Adrenal gland (tissue), 5 donors: Measurements from ENCODE around the gene UBE3A.

ENCODE experiments used
- POLR2A ChIP-seq, 2 donors: fragments of 450-650 bp; IDR thresholded peaks; one replicate each; pipeline ENCODE4 v1.6.1; 2017; ENCODE audit warnings: antibody characterized with exemption in 2 of 2, mild to moderate bottlenecking in 2 of 2, moderate library complexity in 1 of 2
- TF ChIP-seq, protein P1 (sequence below), 6 experiments: fragments of 450-650 bp in 4 of 6; fragments of 200-600 bp in 2 of 6; sonication (generic) in 1 of 6; IDR thresholded peaks; 1 replicate in 5 of 6; 2 replicates in 1 of 6; pipeline versions ENCODE4 v1.5.1 to v1.8.0; 2016 to 2021; ENCODE audit warnings: antibody characterized with exemption in 6 of 6, mild to moderate bottlenecking in 2 of 6, moderate library complexity in 1 of 6
- donor health status: DM: no; HTN: no; CAD: no.

- TF ChIP-seq, protein P1, sequence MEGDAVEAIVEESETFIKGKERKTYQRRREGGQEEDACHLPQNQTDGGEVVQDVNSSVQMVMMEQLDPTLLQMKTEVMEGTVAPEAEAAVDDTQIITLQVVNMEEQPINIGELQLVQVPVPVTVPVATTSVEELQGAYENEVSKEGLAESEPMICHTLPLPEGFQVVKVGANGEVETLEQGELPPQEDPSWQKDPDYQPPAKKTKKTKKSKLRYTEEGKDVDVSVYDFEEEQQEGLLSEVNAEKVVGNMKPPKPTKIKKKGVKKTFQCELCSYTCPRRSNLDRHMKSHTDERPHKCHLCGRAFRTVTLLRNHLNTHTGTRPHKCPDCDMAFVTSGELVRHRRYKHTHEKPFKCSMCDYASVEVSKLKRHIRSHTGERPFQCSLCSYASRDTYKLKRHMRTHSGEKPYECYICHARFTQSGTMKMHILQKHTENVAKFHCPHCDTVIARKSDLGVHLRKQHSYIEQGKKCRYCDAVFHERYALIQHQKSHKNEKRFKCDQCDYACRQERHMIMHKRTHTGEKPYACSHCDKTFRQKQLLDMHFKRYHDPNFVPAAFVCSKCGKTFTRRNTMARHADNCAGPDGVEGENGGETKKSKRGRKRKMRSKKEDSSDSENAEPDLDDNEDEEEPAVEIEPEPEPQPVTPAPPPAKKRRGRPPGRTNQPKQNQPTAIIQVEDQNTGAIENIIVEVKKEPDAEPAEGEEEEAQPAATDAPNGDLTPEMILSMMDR (IDR thresholded peaks at IDR 0.05) = no peak
- TF ChIP-seq POLR2A (IDR thresholded peaks at IDR 0.05) = no peak
Observed at GRCh38 chr15:25362545-25362944, 76.3 kb downstream of the UBE3A start.
